ENCODE results near the gene SPDL1. TPM values are rescaled to one million over a fixed set of nuclear protein-coding genes. Genes with fewer than 3 reads are reported as not detected.

SPDL1 gene
- total and polyA plus RNA-seq, 2 of the 8 experiments (the other 6 are each of a cell fraction or from before 2014, with no cell fraction given), result 16.9 to 44.5 TPM

- Histone ChIP-seq H3K9me3 (ENCODE audit: insufficient read depth in 2 of 2, low read depth in 1 of 2, low read length in 1 of 2) (peaks cover 3 to 4% of the 10 kb centered on the region in 2 experiments; a peak in 2 of 4 replicates), H3K23me2 (ENCODE audit: low read depth, low read length) (no peaks in the 10 kb centered on the region), H2BK20ac (ENCODE audit: low read length) (no peak overlapping the region), H2BK15ac (ENCODE audit: low read length) (no peak overlapping the region), H4K8ac (ENCODE audit: extremely low read depth, insufficient read depth, low read length) (no peak overlapping the region), H3K36me3 (ENCODE audit: control insufficient read depth in 2 of 4, insufficient read depth in 4 of 4, low read length in 3 of 4) (no peaks in the 10 kb centered on the region), H3K79me1 (ENCODE audit: low read depth, low read length) (no peaks in the 10 kb centered on the region; the same call in 1 of the 2 replicates), H2AK5ac (ENCODE audit: low read depth, low read length) (no peak overlapping the region), H4K20me1 (replicated peaks in 1 of 2; ENCODE audit: control insufficient read depth in 1 of 2, insufficient read depth in 2 of 2, low read length in 2 of 2) (no peaks in the 10 kb centered on the region), H3K18ac (ENCODE audit: extremely low read depth, low read length) (no peak overlapping the region), H3K23ac (ENCODE audit: insufficient read length) (no peak overlapping the region), H4K91ac (replicated peaks; ENCODE audit: insufficient read length, low read length) (no peak overlapping the region), H3K79me2 (ENCODE audit: control insufficient read depth in 1 of 2, insufficient read depth in 2 of 2, low read length in 2 of 2) (no peaks in the 10 kb centered on the region), H3K27me3 (replicated peaks in 1 of 4; ENCODE audit: control insufficient read depth in 3 of 4, extremely low read depth in 1 of 4, insufficient read depth in 3 of 4, low read length in 3 of 4) (no peaks in the 10 kb centered on the region), H2BK5ac (ENCODE audit: low read depth, low read length) (no peak overlapping the region), H3K56ac (replicated peaks; ENCODE audit: insufficient read length, low read depth, low read length) (no peak overlapping the region), H3K4ac (replicated peaks; ENCODE audit: insufficient read length, low read depth, low read length) (no peak overlapping the region), H4K5ac (ENCODE audit: insufficient read length, low read depth, low read length) (no peak overlapping the region), H2BK120ac (replicated peaks; ENCODE audit: low read depth, low read length) (no peak overlapping the region), H3K27ac (ENCODE audit: low read depth, low read length) (no peak overlapping the region), H2AFZ (ENCODE audit: low read length) (no peak overlapping the region), H2BK12ac (ENCODE audit: low read depth, low read length) (no peak overlapping the region), H3K4me3 (ENCODE audit: extremely low read depth in 1 of 4, insufficient read depth in 2 of 4, low read depth in 3 of 4, low read length in 4 of 4) (no peak overlapping the region), H3K4me2 (ENCODE audit: insufficient read depth in 1 of 2, low read depth in 2 of 2, low read length in 2 of 2) (no peak overlapping the region), H3K14ac (ENCODE audit: insufficient read length) (no peak overlapping the region), H3K4me1 (replicated peaks in 1 of 4; ENCODE audit: control insufficient read depth in 3 of 4, insufficient read depth in 4 of 4, low read length in 3 of 4) (no peaks in the 10 kb centered on the region), H3K9ac (replicated peaks in 1 of 4; ENCODE audit: extremely low read depth in 1 of 4, low read depth in 3 of 4, low read length in 3 of 4) (no peak overlapping the region)
- no peak for FAIRE-seq
- POLR2A ChIA-PET (ENCODE audit: partially characterized antibody), result no interaction called here
- 71% methylated on average over 1 of the region's 1 CpG; no CpG with 5 or more reads in 1 of the 2 experiments for WGBS, 2 experiments (ENCODE audit: extremely low coverage in 1 of 2, insufficient coverage in 1 of 2, insufficient read length in 1 of 2, insufficient replicate concordance in 2 of 2, low coverage in 1 of 2, low lambda C conversion rate in 2 of 2, missing lambda C conversion rate in 1 of 2)
- no peak for DNase-seq (ENCODE audit: low read depth in 1 of 2, low spot score in 2 of 2)
- CTCF ChIA-PET (ENCODE audit: partially characterized antibody), result interaction anchor here (1.2 to 2.3 kb wide), 4 partner anchors 15 to 882 kb away, joined by 3 to 6 read pairs (median 4); no protein-coding TSS in a partner anchor
- TF ChIP-seq SP4 (IDR thresholded peaks at IDR 0.05; ENCODE audit: low read length), result no peak
- TF ChIP-seq BACH1 (IDR thresholded peaks at IDR 0.05; ENCODE audit: low read length), result no peak
- no peak for TF ChIP-seq ATF2 (IDR thresholded peaks at IDR 0.05; ENCODE audit: low read length)
- no peak for TF ChIP-seq POLR2AphosphoS5 (IDR thresholded peaks at IDR 0.05; ENCODE audit: low read depth, low read length)
- no peak for TF ChIP-seq EZH2 (IDR thresholded peaks at IDR 0.05; ENCODE audit: low read depth, low read length, severe bottlenecking)
- no peak for TF ChIP-seq NRF1 (IDR thresholded peaks at IDR 0.05; ENCODE audit: low read depth, low read length)
- TF ChIP-seq SP1 (IDR thresholded peaks at IDR 0.05; ENCODE audit: low read depth, low read length), result no peak
- no peak for TF ChIP-seq CHD1 (IDR thresholded peaks at IDR 0.05; ENCODE audit: low read depth, low read length)
- TF ChIP-seq YY1 (IDR thresholded peaks at IDR 0.05; ENCODE audit: low read depth, low read length), result no peak
- no peak for TF ChIP-seq PHF8 (conservative IDR thresholded peaks at IDR 0.05; ENCODE audit: low read depth, low read length)
- no peak for TF ChIP-seq CTCF (IDR thresholded peaks at IDR 0.05; ENCODE audit: control extremely low read depth in 1 of 3, insufficient read depth in 1 of 3, low read depth in 1 of 3, low read length in 3 of 3)
Observed at GRCh38 chr5:169563369-169563768, 20.2 kb upstream of the SPDL1 start.
